H1 (cell line): ENCODE results near the gene INSYN1. TPM values are rescaled to one million over a fixed set of nuclear protein-coding genes. Genes with fewer than 3 reads are reported as not detected.
A peak's percentile ranks its signal among the peaks of the same experiment; 100 is the strongest.

Experiments
- CTCF ChIA-PET: fragments of 300-600 bp; sonication (Branson Sonifier 250); formaldehyde crosslinking; loops from one replicate; lab custom pipeline; 2021; ENCODE audit not compliant: partially characterized antibody; lab: Charles Lee
- POLR2A ChIA-PET: fragments of 300-600 bp; sonication (Branson Sonifier 250); formaldehyde crosslinking; loops from one replicate; lab custom pipeline; 2021; ENCODE audit warnings: inconsistent platforms; ENCODE audit not compliant: partially characterized antibody; lab: Charles Lee
- DNase-seq, 2 experiments: peaks; one replicate each; pipeline versions ENCODE4 v3.0.0 to v3.0.0-alpha.2; 2010 to 2022; ENCODE audit warnings: low spot score in 2 of 2, low read depth in 1 of 2, mixed read lengths in 1 of 2
- FAIRE-seq: peaks from 2 replicates; lab custom pipeline; 2011; peaks lifted over from hg19 to GRCh38; lab: Jason Lieb, UNC
- H2AFZ ChIP-seq: 2 replicates; pipeline ENCODE4 v1.8.1; 2012; ENCODE audit warnings: low read length, inconsistent platforms
- H2AK5ac ChIP-seq: 2 replicates; pipeline ENCODE4 v1.6.1; 2013; ENCODE audit warnings: low read depth, low read length
- H2BK120ac ChIP-seq: replicated peaks from 2 replicates; pipeline ENCODE3; 2013; ENCODE audit warnings: low read depth, low read length, inconsistent platforms
- H2BK12ac ChIP-seq: 2 replicates; pipeline ENCODE4 v1.6.1; 2013; ENCODE audit warnings: low read depth, low read length
- H2BK15ac ChIP-seq: 2 replicates; pipeline ENCODE4 v1.6.1; 2013; ENCODE audit warnings: low read length
- H2BK20ac ChIP-seq: 2 replicates; pipeline ENCODE4 v1.6.1; 2013; ENCODE audit warnings: low read length
- H2BK5ac ChIP-seq: 2 replicates; pipeline ENCODE4 v1.6.1; 2013; ENCODE audit warnings: low read depth, low read length
- H3K14ac ChIP-seq: 2 replicates; pipeline ENCODE4 v1.6.1; 2013; ENCODE audit warnings: inconsistent platforms; ENCODE audit not compliant: insufficient read length
- H3K18ac ChIP-seq: 2 replicates; pipeline ENCODE4 v1.6.1; 2013; ENCODE audit warnings: low read length; ENCODE audit errors: extremely low read depth
- H3K23ac ChIP-seq: 2 replicates; pipeline ENCODE4 v1.6.1; 2013; ENCODE audit warnings: inconsistent platforms; ENCODE audit not compliant: insufficient read length
- H3K23me2 ChIP-seq: 2 replicates; pipeline ENCODE4 v1.6.1; 2013; ENCODE audit warnings: low read depth, low read length
- H3K27ac ChIP-seq: 2 replicates; pipeline ENCODE4 v1.6.1; 2011; ENCODE audit warnings: low read depth, low read length, inconsistent platforms
- H3K27me3 ChIP-seq, 4 experiments: replicated peaks in 1 of 4; 1 replicate in 1 of 4; 2 replicates in 3 of 4; pipeline versions ENCODE4 v1.6.1 to v1.8.1; 2011 to 2013; ENCODE audit warnings: low read length in 3 of 4, mild to moderate bottlenecking in 3 of 4, inconsistent platforms in 2 of 4, mixed read lengths in 2 of 4, moderate library complexity in 1 of 4; ENCODE audit not compliant: control insufficient read depth in 3 of 4, insufficient read depth in 3 of 4; ENCODE audit errors: extremely low read depth in 1 of 4
- H3K36me3 ChIP-seq, 4 experiments: 2 replicates each; pipeline versions ENCODE4 v1.6.1 to v1.8.1; 2011 to 2013; ENCODE audit warnings: mild to moderate bottlenecking in 4 of 4, low read length in 3 of 4, moderate library complexity in 2 of 4, control low read depth in 1 of 4, inconsistent platforms in 1 of 4; ENCODE audit not compliant: insufficient read depth in 4 of 4, control insufficient read depth in 2 of 4
- H3K4ac ChIP-seq: replicated peaks from 2 replicates; pipeline ENCODE3; 2013; ENCODE audit warnings: low read length, low read depth, mixed read lengths, inconsistent platforms; ENCODE audit not compliant: insufficient read length
- H3K4me1 ChIP-seq, 4 experiments: replicated peaks in 1 of 4; 1 replicate in 1 of 4; 2 replicates in 3 of 4; pipeline versions ENCODE4 v1.6.1 to v1.8.1; 2011 to 2013; ENCODE audit warnings: low read length in 3 of 4, inconsistent platforms in 2 of 4, mixed read lengths in 1 of 4; ENCODE audit not compliant: insufficient read depth in 4 of 4, control insufficient read depth in 3 of 4
- H3K4me2 ChIP-seq, 2 experiments: 2 replicates each; pipeline versions ENCODE4 v1.6.1 to v1.8.1; 2011 to 2013; ENCODE audit warnings: low read depth in 2 of 2, low read length in 2 of 2, control low read depth in 1 of 2, inconsistent platforms in 1 of 2, mild to moderate bottlenecking in 1 of 2; ENCODE audit not compliant: insufficient read depth in 1 of 2
- H3K4me3 ChIP-seq, 4 experiments: fragments of 200-600, 300-600 bp in 1 of 4; sonication (generic), shearing (Covaris generic), sonication (Bioruptor Twin) in 1 of 4; 2 replicates each; pipeline versions ENCODE4 v1.5.1 to v1.8.1; 2011 to 2016; ENCODE audit warnings: low read length in 4 of 4, low read depth in 3 of 4, control low read depth in 2 of 4, inconsistent platforms in 2 of 4, mild to moderate bottlenecking in 2 of 4, mixed read lengths in 1 of 4, moderate library complexity in 1 of 4; ENCODE audit not compliant: insufficient read depth in 2 of 4; ENCODE audit errors: extremely low read depth in 1 of 4
- H3K56ac ChIP-seq: replicated peaks from 2 replicates; pipeline ENCODE3; 2013; ENCODE audit warnings: low read depth, mild to moderate bottlenecking, mixed read lengths, low read length, inconsistent platforms; ENCODE audit not compliant: insufficient read length
- H3K79me1 ChIP-seq: 2 replicates; pipeline ENCODE4 v1.6.1; 2013; ENCODE audit warnings: low read depth, low read length, control low read depth
- H3K79me2 ChIP-seq, 2 experiments: 2 replicates each; pipeline versions ENCODE4 v1.6.1 to v1.8.1; 2012 to 2013; ENCODE audit warnings: low read length in 2 of 2, mild to moderate bottlenecking in 2 of 2, inconsistent platforms in 1 of 2; ENCODE audit not compliant: insufficient read depth in 2 of 2, control insufficient read depth in 1 of 2
- H3K9ac ChIP-seq, 4 experiments: replicated peaks in 1 of 4; 1 replicate in 1 of 4; 2 replicates in 3 of 4; pipeline versions ENCODE4 v1.6.1 to v1.8.1; 2011 to 2013; ENCODE audit warnings: low read depth in 3 of 4, low read length in 3 of 4, control low read depth in 2 of 4, mild to moderate bottlenecking in 2 of 4, moderate library complexity in 2 of 4, inconsistent platforms in 1 of 4; ENCODE audit errors: extremely low read depth in 1 of 4
- H3K9me3 ChIP-seq, 2 experiments: 2 replicates each; pipeline versions ENCODE4 v1.6.1 to v1.8.1; 2012 to 2013; ENCODE audit warnings: mild to moderate bottlenecking in 2 of 2, moderate library complexity in 2 of 2, control low read depth in 1 of 2, inconsistent platforms in 1 of 2, low read depth in 1 of 2, low read length in 1 of 2, mixed read lengths in 1 of 2; ENCODE audit not compliant: insufficient read depth in 2 of 2
- H4K20me1 ChIP-seq, 2 experiments: replicated peaks in 1 of 2; 2 replicates each; pipeline versions ENCODE3 to v1.8.1; 2011 to 2013; ENCODE audit warnings: inconsistent platforms in 2 of 2, low read length in 2 of 2, mild to moderate bottlenecking in 1 of 2; ENCODE audit not compliant: insufficient read depth in 2 of 2, control insufficient read depth in 1 of 2
- H4K5ac ChIP-seq: 2 replicates; pipeline ENCODE4 v1.6.1; 2013; ENCODE audit warnings: low read length, low read depth, mixed read lengths, inconsistent platforms; ENCODE audit not compliant: insufficient read length
- H4K8ac ChIP-seq: 2 replicates; pipeline ENCODE4 v1.8.0; 2013; ENCODE audit warnings: mild to moderate bottlenecking, moderate library complexity, low read length, inconsistent platforms; ENCODE audit not compliant: insufficient read depth; ENCODE audit errors: extremely low read depth
- H4K91ac ChIP-seq: replicated peaks from 2 replicates; pipeline ENCODE3; 2013; ENCODE audit warnings: low read length, mixed read lengths, inconsistent platforms; ENCODE audit not compliant: insufficient read length
- BCL11A ChIP-seq, 2 experiments: IDR thresholded peaks; one replicate each; pipeline ENCODE4 v1.6.1; 2011; ENCODE audit warnings: low read depth in 2 of 2, low read length in 2 of 2, mild to moderate bottlenecking in 2 of 2
- BRCA1 ChIP-seq: IDR thresholded peaks from 2 replicates; pipeline ENCODE4 v1.6.1; 2012; ENCODE audit warnings: low read depth, low read length, improper control_type of control experiment
- GABPA ChIP-seq: IDR thresholded peaks from 2 replicates; pipeline ENCODE4 v1.6.1; 2011; ENCODE audit warnings: mild to moderate bottlenecking, low read length, moderate library complexity, borderline replicate concordance; ENCODE audit not compliant: insufficient read depth
- GTF2F1 ChIP-seq: IDR thresholded peaks from 2 replicates; pipeline ENCODE4 v1.6.1; 2012; ENCODE audit warnings: low read depth, low read length, improper control_type of control experiment, borderline replicate concordance
- KDM4A ChIP-seq: IDR thresholded peaks from one replicate; pipeline ENCODE4 v1.7.1; 2012; ENCODE audit warnings: low read depth, mild to moderate bottlenecking, moderate library complexity, low read length, inconsistent platforms; ENCODE audit not compliant: severe bottlenecking
- MAFK ChIP-seq: IDR thresholded peaks from 2 replicates; pipeline ENCODE4 v1.6.1; 2012; ENCODE audit warnings: low read depth, mild to moderate bottlenecking, improper control_type of control experiment, low read length
- RAD21 ChIP-seq, 2 experiments: IDR thresholded peaks in 1 of 2; conservative IDR thresholded peaks in 1 of 2; 2 replicates each; pipeline ENCODE4 v1.6.1; 2011; ENCODE audit warnings: low read depth in 2 of 2, low read length in 2 of 2, improper control_type of control experiment in 1 of 2, inconsistent platforms in 1 of 2, mild to moderate bottlenecking in 1 of 2, moderate library complexity in 1 of 2
- RFX5 ChIP-seq: IDR thresholded peaks from 2 replicates; pipeline ENCODE4 v1.6.1; 2011; ENCODE audit warnings: low read depth, low read length, improper control_type of control experiment, borderline replicate concordance
- RXRA ChIP-seq: IDR thresholded peaks from 2 replicates; pipeline ENCODE4 v1.6.1; 2011; ENCODE audit warnings: low read depth, mild to moderate bottlenecking, low read length, moderate library complexity; ENCODE audit not compliant: insufficient read depth
- SIN3A ChIP-seq, 2 experiments: IDR thresholded peaks in 1 of 2; conservative IDR thresholded peaks in 1 of 2; 2 replicates each; pipeline ENCODE4 v1.6.1; 2011 to 2012; ENCODE audit warnings: low read length in 2 of 2, improper control_type of control experiment in 1 of 2, low read depth in 1 of 2, mild to moderate bottlenecking in 1 of 2
- SIX5 ChIP-seq: IDR thresholded peaks from 2 replicates; pipeline ENCODE4 v1.6.1; 2011; ENCODE audit warnings: mild to moderate bottlenecking, low read depth, low read length
- SRF ChIP-seq: IDR thresholded peaks from 2 replicates; pipeline ENCODE4 v1.6.1; 2011; ENCODE audit warnings: mild to moderate bottlenecking, low read depth, low read length, moderate library complexity
- TEAD4 ChIP-seq: IDR thresholded peaks from 2 replicates; pipeline ENCODE4 v1.6.1; 2012; ENCODE audit warnings: low read depth, low read length, inconsistent platforms, mixed read lengths
- YY1 ChIP-seq: IDR thresholded peaks from 2 replicates; pipeline ENCODE4 v1.6.1; 2011; ENCODE audit warnings: low read depth, mild to moderate bottlenecking, low read length
- WGBS, 2 experiments: shearing (Covaris generic) in 1 of 2; methylation state at CpG; one replicate each; pipeline versions ENCODE4 v1.1.6 to v1.1.7; 2013 to 2015; ENCODE audit warnings: low lambda C conversion rate in 2 of 2, mixed read lengths in 2 of 2, inconsistent platforms in 1 of 2, low coverage in 1 of 2, missing lambda C conversion rate in 1 of 2; ENCODE audit not compliant: insufficient replicate concordance in 2 of 2, insufficient coverage in 1 of 2, insufficient read length in 1 of 2; ENCODE audit errors: extremely low coverage in 1 of 2, missing lambda C conversion rate in 1 of 2; 5-methylcytosine and 5-hydroxymethylcytosine counted together
- polyA plus RNA-seq, 7 experiments: library from polyadenylated mRNA; depleted of rRNA in 3 of 7; stranded (reverse) in 5 of 7; unstranded in 2 of 7; fragments of >200 nt in 5 of 7; fragments of 200-250 nt in 2 of 7; gene quantifications; 1 replicate in 5 of 7; 2 replicates in 1 of 7; 4 replicates in 1 of 7; pipeline versions ENCODE4 v1.2.1 to v1.2.3, GENCODE V29; 2011 to 2013; ENCODE audit warnings: missing spikeins in 2 of 7, mixed read lengths in 2 of 7
- total RNA-seq: library from RNA; stranded (reverse); fragmentation: NEBNext Ultra II Directional; extraction: Animal tissue kit (Norgen Biotek cat#: 25700); gene quantifications from 2 replicates; pipeline ENCODE4 v1.2.1, GENCODE V29; 2021

The INSYN1 gene
- total and polyA plus RNA-seq, 2 of the 8 experiments (the other 6 are each of a cell fraction or from before 2014, with no cell fraction given): 7.2 to 10.2 TPM

DNA sequence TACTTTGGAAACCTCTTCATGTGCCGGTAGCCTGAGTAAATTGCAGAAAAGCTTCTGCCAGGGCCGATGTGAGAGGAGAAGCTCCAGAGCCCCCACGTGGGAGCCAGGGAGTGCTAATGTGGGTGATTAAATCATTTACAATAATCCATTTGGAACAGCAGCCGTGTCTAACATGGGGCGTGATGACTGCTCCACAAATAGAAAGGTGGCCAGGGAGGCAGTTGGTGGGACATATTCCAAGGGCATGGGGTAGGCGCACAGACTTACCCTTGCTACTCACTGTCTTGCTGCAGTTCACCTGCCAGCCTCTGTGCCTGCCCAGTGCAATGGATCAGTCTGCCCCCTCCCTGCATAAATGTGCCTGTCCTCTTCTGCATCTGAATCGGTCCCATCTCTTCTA is 39.3 kb upstream of the INSYN1 start:
- H2AFZ ChIP-seq: no peak overlapping the region
- H3K4me3 ChIP-seq: no peak overlapping the region
- no peaks in the 10 kb centered on the region for H3K9me3 ChIP-seq
- H3K14ac ChIP-seq: no peak overlapping the region
- H3K4ac ChIP-seq: no peak overlapping the region
- H2BK12ac ChIP-seq: no peak overlapping the region
- no peak overlapping the region for H2BK15ac ChIP-seq
- no peak overlapping the region for H3K23ac ChIP-seq
- H2BK120ac ChIP-seq: no peak overlapping the region
- peaks cover 6 to 10% (median 7%) of the 10 kb centered on the region in 4 experiments for H3K4me1 ChIP-seq
- WGBS, 2 experiments: 86% methylated on average over 7 of the region's 7 CpGs; no CpG with 5 or more reads in 1 of the 2 experiments
- peaks cover 0 to 2% (median 0%) of the 10 kb centered on the region in 4 experiments; a peak in 2 of 7 replicates for H3K27me3 ChIP-seq
- H3K36me3 ChIP-seq: no peaks in the 10 kb centered on the region
- peak overlapping the region; percentile 34 for H4K91ac ChIP-seq
- no peak overlapping the region for H4K8ac ChIP-seq
- no peak overlapping the region for H3K18ac ChIP-seq
- no peak overlapping the region for H3K4me2 ChIP-seq
- H4K20me1 ChIP-seq: no peaks in the 10 kb centered on the region
- H3K79me1 ChIP-seq: no peaks in the 10 kb centered on the region
- H3K9ac ChIP-seq: no peak overlapping the region
- FAIRE-seq (no peak), DNase-seq (no peak)
- no peak overlapping the region for H2BK20ac ChIP-seq
- no peak overlapping the region for H3K27ac ChIP-seq
- H3K23me2 ChIP-seq: no peaks in the 10 kb centered on the region
- no peak overlapping the region; the same call in 1 of the 2 replicates for H2AK5ac ChIP-seq
- H3K56ac ChIP-seq: no peak overlapping the region
- H3K79me2 ChIP-seq: no peaks in the 10 kb centered on the region
- no peak overlapping the region for H2BK5ac ChIP-seq
- CTCF ChIA-PET: interaction anchor here (0.7 to 2.6 kb wide), 6 partner anchors 10 to 88 kb away, joined by 3 to 13 read pairs (median 5); no protein-coding TSS in a partner anchor
- POLR2A ChIA-PET: no interaction called here
- H4K5ac ChIP-seq: no peak overlapping the region
- TF ChIP-seq BCL11A (IDR thresholded peaks at IDR 0.05; ENCODE audit: low read depth in 2 of 2, low read length in 2 of 2): no peak
- TF ChIP-seq RXRA: no peak
- TF ChIP-seq GTF2F1: no peak
- TF ChIP-seq BRCA1: no peak
- TF ChIP-seq KDM4A: no peak
- no peak for TF ChIP-seq YY1
- no peak for TF ChIP-seq SIN3A (conservative IDR thresholded peaks at IDR 0.05 in 1 of 2, IDR thresholded peaks at IDR 0.05 in 1 of 2; ENCODE audit: low read depth in 1 of 2, low read length in 2 of 2)
- TF ChIP-seq MAFK: no peak
- TF ChIP-seq SRF: no peak
- no peak for TF ChIP-seq GABPA
- no peak for TF ChIP-seq TEAD4
- TF ChIP-seq RAD21 (IDR thresholded peaks at IDR 0.05 in 1 of 2, conservative IDR thresholded peaks at IDR 0.05 in 1 of 2; ENCODE audit: low read depth in 2 of 2, low read length in 2 of 2): no peak
- TF ChIP-seq SIX5: no peak
- no peak for TF ChIP-seq RFX5
